ENCODE data around the gene TPM1.

DNA sequence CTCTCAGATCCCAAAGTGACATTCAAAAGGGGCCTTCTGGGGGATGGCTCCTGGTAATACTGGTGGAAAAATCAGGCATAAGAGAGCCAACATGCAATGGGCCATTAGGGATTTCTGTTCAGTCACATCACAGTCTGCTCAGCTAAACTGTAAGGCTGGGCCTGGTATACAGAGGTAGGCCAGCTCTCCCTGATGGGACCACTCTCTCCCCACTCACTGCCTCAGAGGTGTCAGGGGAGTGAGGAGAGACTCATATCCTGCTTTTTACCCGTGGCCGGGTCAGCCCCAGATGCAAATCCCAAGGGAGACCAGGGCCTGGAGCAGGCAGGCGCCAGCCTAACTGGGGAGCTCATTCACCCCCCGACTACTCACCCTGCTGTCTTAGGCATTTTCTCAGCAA lies 48.1 kb upstream of the TPM1 start:
- TF ChIP-seq SIN3A (IDR thresholded peaks at IDR 0.05; ENCODE audit: borderline replicate concordance, insufficient read depth, low read length) (no peak), POLR2AphosphoS5 (IDR thresholded peaks at IDR 0.05; ENCODE audit: low read depth, low read length) (no peak), FOXP2 (optimal IDR thresholded peaks at IDR 0.05; ENCODE audit: borderline replicate concordance, extremely low read depth, extremely low read length, insufficient read depth) (no peak), TAF1 (IDR thresholded peaks at IDR 0.05; ENCODE audit: borderline replicate concordance, insufficient read depth, low read length) (no peak)
- TF ChIP-seq, protein P1, sequence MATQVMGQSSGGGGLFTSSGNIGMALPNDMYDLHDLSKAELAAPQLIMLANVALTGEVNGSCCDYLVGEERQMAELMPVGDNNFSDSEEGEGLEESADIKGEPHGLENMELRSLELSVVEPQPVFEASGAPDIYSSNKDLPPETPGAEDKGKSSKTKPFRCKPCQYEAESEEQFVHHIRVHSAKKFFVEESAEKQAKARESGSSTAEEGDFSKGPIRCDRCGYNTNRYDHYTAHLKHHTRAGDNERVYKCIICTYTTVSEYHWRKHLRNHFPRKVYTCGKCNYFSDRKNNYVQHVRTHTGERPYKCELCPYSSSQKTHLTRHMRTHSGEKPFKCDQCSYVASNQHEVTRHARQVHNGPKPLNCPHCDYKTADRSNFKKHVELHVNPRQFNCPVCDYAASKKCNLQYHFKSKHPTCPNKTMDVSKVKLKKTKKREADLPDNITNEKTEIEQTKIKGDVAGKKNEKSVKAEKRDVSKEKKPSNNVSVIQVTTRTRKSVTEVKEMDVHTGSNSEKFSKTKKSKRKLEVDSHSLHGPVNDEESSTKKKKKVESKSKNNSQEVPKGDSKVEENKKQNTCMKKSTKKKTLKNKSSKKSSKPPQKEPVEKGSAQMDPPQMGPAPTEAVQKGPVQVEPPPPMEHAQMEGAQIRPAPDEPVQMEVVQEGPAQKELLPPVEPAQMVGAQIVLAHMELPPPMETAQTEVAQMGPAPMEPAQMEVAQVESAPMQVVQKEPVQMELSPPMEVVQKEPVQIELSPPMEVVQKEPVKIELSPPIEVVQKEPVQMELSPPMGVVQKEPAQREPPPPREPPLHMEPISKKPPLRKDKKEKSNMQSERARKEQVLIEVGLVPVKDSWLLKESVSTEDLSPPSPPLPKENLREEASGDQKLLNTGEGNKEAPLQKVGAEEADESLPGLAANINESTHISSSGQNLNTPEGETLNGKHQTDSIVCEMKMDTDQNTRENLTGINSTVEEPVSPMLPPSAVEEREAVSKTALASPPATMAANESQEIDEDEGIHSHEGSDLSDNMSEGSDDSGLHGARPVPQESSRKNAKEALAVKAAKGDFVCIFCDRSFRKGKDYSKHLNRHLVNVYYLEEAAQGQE (IDR thresholded peaks at IDR 0.05; ENCODE audit: insufficient read depth in 1 of 2, low read depth in 2 of 2, low read length in 2 of 2), result no peak

Measured in PFSK-1 (cell line).